ENCODE measurements around the gene HSD11B1L.
A peak's percentile ranks its signal among the peaks of the same experiment; 100 is the strongest.
"Not testable (repeated sequence)": the region's sequence is repeated elsewhere in the genome, so short reads cannot be mapped to it uniquely, and the experiment has no call there.

The HSD11B1L gene

DNA sequence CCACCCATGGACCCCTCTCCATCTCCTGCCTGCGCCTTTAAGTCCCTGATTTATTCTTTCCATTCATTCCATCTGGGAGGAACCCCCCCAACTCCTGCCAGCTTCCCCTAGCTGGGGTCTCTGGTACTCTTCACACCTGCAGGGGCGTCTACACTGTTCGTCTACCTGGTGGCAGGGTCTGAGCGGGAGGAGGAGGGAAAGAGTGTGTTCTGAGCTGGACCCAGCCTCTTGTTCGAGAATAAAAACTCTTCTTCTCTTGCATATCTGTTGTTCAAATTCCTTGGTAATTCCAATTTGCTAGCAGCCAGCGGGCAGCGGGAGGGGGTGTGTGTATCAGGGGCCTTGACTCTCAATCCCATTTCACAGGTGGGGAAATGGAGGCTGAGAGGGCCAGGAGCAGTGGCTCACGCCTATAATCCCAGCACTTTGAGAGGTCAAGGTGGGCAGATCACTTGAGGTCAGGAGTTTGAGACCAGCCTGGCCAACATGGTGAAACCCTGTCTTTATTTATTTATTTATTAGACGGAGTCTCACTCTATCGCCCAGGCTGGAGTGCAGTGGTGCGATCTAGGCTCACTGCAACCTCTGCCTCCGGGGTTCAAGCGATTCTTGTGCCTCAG lies 7.5 kb downstream of the HSD11B1L start:
- DNase-seq, result not testable (repeated sequence)

GRCh38 chr19:5690125-5690954 lies 9.5 kb downstream of the HSD11B1L start, which contains the start of gene RPL36:
RPL36 (plus strand) TSS chr19:5690295; CDS start chr19:5690508, 213 bp downstream.
- DNase-seq, result peak; percentile 97 to 99

- DNase-seq, result peak; percentile 16 to 49
Observed at GRCh38 chr19:5690955-5691821, 10.4 kb downstream of the HSD11B1L start.

- no peak for DNase-seq
Observed at GRCh38 chr19:5691822-5692722, 11.2 kb downstream of the HSD11B1L start.

GRCh38 chr19:5692723-5693194 lies 11.9 kb downstream of the HSD11B1L start:
- DNase-seq, result no peak

GRCh38 chr19:5693195-5694166 lies 12.7 kb downstream of the HSD11B1L start:
- no peak for DNase-seq

DNA sequence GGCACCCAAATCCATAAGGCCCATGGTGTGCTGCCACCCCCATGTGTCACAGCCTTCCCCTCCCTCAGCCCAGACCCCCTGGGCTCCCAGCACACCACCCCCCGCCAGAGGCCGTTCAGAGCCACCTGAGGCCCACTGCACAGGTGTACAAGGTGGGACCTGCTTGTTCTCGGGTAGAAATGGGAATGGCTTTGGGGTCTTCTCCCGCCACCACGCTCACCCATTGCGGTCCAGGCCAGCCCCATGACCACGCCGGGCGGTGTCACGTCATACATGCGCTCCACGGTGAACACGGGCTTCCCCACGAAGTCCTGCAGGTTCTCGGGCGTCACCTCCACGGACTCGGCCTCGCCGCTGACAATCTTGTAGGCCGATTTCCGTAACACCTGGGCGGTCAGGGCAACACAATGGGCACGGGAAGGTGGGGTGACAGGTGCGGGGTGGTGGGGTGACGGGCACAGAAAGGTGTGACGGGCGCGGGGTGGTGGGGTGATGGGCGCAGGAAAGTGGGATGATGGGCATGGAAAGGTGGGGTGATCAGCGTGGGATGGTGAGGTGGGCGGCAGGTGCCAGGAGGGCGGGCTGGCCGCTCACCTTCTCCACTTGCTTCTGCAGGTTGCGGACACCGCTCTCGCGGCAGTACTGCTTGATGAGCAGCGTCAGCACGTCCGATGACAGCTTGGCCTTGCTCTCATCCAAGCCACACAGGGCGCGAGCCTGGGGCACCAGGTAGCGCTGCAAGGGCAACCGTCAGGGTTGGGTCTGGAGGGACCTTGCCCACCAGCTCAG lies 13.5 kb downstream of the HSD11B1L start:
- no peak for DNase-seq

GRCh38 chr19:5694956-5695648 lies 14.3 kb downstream of the HSD11B1L start:
- no peak for DNase-seq

GRCh38 chr19:5695649-5696195 lies 14.9 kb downstream of the HSD11B1L start:
- DNase-seq, result no peak

- DNase-seq, result no peak
Observed at GRCh38 chr19:5696196-5697021, 15.6 kb downstream of the HSD11B1L start.

- no peak for DNase-seq
Observed at GRCh38 chr19:5697022-5697889, 16.4 kb downstream of the HSD11B1L start.

- DNase-seq, result no peak
Observed at GRCh38 chr19:5697890-5698634, 17.2 kb downstream of the HSD11B1L start.

GRCh38 chr19:5698635-5699422 lies 18.0 kb downstream of the HSD11B1L start:
- no peak for DNase-seq

DNA sequence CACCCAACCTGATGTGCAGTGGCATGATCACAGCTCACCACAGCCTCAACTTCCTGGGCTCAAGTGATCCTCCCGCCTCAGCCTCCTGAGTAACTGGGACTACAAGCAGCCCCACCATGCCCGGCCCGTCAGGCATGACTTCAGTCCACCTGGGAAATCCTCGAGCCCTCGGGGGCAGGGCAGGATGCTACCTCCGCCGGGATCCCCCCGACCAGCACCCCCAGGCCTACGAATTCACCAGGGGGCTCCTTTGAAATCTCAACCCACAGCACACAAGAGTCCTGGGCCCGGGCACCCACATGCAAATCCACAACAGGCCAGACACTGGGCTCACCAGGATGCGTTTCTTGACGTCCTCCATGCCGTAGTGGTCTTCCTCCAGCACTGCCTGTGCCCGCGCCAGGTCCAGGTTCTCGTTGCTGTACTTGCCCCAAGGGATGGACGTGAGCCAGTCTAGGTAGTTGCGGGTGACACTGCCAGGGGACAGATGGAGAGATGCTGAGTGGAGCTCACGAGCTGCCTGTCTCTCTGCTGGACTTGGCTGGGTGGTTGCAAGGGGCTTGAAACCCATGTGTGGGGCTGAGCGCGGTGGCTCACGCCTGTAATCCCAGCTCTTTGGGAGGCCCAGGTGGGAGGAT lies 19.7 kb downstream of the HSD11B1L start:
- DNase-seq, result no peak

DNA sequence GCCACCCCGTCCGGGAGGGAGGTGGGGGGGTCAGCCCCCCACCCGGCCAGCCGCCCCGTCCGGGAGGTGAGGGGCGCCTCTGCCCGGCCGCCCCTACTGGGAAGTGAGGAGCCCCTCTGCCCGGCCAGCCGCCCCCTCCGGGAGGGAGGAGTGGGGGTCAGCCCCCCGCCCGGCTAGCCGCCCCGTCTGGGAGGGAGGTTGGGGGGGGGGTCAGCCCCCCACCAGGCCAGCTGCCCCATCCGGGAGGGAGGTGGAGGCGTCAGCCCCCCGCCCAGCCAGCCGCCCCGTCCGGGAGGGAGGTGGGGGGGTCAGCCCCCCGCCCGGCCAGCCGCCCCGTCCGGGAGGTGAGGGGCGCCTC lies 21.2 kb downstream of the HSD11B1L start:
- DNase-seq, result not testable (repeated sequence)
